Ramos (cell line): Measurements from ENCODE around the gene FLT3.
"Not testable (repeated sequence)": the region's sequence is repeated elsewhere in the genome, so short reads cannot be mapped to it uniquely, and the experiment has no call there.

Source experiments
- in situ Hi-C: fragments of 300-500 bp; cut with MboI; formaldehyde crosslinking; loops from one replicate; pipeline ENCODE4 v1.14.3; 2022; ENCODE audit warnings: low sequenced_read_pairs; ENCODE audit not compliant: unreplicated experiment

Gene FLT3

GRCh38 chr13:28100150-28101121 lies at the start of gene FLT3:
FLT3 (minus strand) TSS chr13:28100576; CDS start chr13:28100510, 66 bp downstream.
- in situ Hi-C loops, result no loop called here

DNA sequence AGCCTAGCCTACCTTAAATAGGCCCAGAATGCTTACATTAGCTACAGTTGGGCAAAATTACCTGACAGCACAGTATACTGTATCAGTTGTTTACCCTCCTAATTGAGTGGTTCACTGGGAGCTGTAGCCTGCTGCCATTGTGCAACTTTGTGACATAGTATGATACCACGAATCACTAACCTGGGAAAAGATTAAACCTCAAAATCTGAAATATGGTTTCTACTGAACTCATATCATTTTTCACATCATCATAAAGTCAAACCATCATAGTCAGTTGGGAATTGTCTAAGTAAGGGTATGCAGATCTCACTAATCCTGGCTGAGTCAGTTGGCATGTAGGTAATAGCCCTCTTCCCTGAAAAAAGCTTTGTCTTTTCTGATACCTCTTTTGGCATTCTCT lies 47.1 kb upstream of the FLT3 start:
- in situ Hi-C loops, result no loop called here

GRCh38 chr13:28145049-28145448 lies 44.7 kb upstream of the FLT3 start:
- in situ Hi-C loops, result no loop called here

GRCh38 chr13:28141542-28141941 lies 41.2 kb upstream of the FLT3 start:
- in situ Hi-C loops, result not testable (repeated sequence)

DNA sequence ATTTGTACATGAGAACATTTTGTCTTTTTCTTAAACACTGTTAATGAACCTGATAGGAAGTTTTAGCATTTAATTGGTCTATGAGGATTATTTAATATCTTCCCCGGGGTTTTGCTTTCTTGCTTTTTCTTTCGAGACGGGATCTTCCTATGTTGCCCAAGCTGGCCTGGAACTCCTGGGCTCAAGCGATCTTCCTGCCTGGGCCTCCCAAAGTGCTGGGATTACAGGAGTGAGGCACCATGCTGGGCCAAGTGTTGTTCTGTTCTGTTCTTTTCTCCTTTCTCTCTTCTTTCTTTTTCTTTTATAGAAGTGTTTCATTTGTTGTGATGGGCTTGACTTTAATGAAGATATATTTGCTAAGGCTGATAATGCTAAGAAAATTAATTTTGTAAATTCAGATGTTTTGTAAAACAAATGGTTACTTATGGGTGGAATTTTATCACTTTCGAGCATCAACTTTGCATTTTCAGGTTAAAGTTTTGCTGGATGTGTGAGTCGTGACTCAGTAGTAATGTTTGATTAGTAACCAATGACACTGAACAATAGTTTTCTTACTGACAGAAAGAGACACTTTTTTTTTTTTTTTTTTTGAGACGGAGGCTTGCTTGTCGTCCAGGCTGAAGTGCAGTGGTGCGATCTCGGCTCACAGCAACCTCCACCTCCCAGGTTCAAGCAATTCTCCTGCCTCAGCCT lies 40.2 kb upstream of the FLT3 start:
- in situ Hi-C loops, result no loop called here

- in situ Hi-C loops, result no loop called here
Measured at GRCh38 chr13:28138756-28139470, 38.5 kb upstream of the FLT3 start.

DNA sequence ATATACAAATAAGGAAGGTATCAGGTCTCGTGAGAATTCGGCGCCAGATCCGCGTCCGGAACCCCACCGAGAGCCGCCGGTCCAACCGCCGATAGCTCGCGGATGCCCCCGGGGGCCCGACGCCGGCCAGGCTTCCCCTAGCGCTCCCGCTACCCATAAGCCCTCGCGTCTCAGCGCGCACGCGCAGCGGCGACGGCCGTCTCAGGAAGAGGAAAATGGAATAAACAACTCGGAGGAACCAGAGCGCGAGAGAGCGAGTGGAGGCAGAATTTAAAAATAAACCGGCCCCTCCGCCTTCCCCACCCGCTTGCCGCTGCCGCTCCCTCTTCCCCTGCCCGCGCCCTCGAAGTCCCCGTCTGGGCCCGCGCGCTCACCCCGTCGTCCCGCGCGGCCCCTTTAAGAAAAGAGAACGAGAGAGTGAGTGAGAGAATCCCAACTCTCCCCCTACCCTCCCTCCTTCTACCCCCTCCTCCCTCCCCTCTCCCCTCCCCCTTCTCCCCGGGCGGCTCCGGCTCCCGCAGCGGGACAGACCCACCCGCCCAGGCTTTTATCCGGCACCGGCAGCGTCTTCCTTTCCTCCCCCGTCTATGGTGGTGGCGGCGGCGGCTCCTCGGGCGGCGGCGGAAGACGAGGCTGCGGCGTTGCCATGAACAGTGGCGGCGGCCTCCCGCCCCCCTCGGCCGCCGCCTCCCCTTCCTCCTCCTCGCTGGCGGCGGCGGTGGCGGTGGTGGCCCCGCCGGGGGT lies 37.8 kb upstream of the FLT3 start, which contains the start of gene PAN3:
Gene PAN3, plus strand, starts transcription at position 534 of the 744 bp plus-strand sequence. Its CDS starts 113 bp downstream, at position 647.
- in situ Hi-C loops, result no loop called here

- in situ Hi-C loops, result no loop called here
Measured at GRCh38 chr13:28137596-28137995, 37.2 kb upstream of the FLT3 start.

DNA sequence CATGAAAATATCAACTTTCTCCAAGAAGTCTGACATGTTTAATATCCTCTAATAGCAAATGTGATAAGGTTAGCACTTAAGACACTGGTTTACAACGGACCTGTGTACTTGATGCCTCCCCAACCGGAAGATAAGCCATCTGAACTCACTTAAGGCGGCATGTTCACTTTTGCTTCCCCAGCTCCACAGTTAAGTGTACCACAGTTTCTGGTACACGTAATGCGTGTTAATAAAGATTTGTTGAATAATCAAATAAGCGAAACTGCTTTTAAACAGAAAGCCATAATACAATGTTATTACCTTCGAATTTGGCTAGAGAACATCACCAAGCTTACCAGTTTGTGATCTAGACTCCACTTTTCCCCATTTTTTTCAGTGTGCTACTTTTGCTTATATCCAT lies 36.5 kb upstream of the FLT3 start:
- in situ Hi-C loops, result no loop called here

GRCh38 chr13:28131646-28132045 lies 31.3 kb upstream of the FLT3 start:
- in situ Hi-C loops, result no loop called here

DNA sequence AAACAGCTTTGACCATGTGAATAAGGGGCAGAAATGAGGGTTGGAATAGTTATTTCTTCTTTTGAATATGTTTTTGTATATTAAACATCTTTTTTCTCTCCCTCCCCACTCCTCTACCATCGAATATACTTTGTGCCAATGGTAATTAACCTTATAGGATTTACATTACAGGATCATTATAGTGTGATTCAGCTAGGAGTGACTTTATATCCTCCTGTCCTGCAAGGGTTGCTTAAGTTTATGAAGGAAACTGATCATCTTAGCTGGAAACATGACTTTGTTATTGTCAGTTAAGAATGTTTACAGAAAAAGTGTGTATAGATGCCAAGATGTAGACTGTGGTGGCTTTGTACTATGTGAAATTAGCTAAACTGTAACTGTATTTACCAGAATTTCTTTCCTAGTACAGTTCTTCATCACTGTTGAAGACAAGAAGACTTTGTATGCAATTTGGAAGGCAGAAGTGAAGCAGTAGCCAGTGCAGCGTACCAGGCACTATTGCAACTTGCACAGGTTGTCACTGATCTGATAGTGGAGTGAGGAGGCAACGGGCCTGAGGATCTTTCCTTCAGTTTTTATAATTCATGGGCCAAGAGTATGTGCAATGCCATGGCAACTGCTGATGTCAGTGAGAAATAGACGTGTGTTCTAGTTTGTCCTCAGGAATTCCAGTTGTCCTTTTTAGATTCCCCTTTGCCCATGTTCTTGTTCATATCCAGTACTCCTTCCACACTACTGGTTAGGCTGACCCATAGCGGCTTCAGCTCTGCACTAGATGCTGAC lies 29.7 kb upstream of the FLT3 start:
- in situ Hi-C loops, result no loop called here

- in situ Hi-C loops, result no loop called here
Measured at GRCh38 chr13:28128926-28129325, 28.6 kb upstream of the FLT3 start.

DNA sequence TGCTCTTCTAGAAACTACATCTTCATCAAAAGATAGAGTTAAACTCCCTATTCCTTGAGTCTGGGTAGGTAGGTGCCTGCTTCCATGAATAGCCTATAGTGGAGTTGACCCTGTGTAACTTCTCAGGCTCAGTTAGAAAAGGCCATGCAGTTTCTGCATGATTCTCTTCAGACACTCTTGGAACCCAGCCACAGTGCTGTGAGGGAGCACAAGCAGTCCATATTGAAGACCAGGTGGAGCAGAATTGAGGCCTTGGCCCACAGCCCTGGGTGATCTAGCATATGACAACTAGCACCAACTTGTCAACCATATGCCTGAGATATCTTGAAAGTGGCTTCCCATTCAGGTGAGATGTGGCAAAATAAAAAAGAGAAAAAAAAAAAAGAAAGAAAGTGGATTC lies 27.7 kb upstream of the FLT3 start:
- in situ Hi-C loops, result no loop called here

- in situ Hi-C loops, result no loop called here
Measured at GRCh38 chr13:28121224-28121623, 20.8 kb upstream of the FLT3 start.

GRCh38 chr13:28120317-28120716 lies 19.9 kb upstream of the FLT3 start:
- in situ Hi-C loops, result no loop called here

DNA sequence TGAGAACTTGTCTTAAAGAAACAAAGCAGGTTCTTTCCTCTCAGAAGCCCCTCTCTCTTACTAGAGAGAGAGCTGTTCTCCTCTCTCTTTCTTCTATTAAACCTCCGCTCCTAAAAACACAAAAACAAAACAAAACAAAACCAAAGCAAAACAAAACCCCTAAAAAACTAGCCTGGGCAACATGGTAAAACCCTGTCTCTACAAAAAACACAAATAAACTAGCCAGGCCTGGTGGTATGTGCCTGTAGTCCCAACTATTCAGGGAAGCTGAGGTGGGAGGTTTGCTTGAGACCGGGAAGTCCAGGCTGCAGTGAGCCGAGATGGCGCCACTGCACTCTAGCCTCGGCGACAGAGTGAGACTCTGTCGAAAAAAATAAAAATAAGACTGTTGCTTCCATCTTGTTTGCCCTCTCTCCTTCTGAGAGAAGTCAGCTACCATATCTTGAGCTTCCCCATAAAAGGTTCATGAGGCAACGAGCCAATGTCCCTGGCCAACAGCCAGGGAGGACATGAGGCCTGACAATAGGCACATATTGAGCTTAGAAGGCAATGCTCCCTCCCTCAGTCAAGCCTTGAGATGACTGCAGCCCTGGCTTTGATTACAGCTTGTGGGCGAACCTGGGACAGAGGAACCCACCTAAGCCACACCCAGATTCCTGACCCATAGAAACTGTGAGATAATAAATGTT lies 17.5 kb upstream of the FLT3 start:
- in situ Hi-C loops, result no loop called here

GRCh38 chr13:28116736-28117135 lies 16.4 kb upstream of the FLT3 start:
- in situ Hi-C loops, result no loop called here

DNA sequence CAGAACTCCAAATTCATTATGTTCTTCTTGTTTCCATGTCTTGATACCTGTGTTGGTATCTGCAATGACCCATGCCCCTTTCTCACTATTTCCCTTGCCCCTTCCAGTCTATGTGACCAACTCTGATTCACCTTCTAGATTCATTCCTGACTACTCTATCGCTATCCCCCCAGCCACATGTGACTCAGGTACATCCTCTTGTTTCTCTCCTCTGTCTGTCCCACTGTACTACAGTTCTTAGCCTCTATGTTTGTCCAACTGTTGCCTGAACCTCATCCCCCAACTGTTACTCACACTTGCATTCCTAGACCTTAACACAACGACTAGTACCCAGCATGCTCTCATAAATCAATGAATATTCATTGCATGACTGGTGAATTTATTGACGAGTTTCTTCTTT lies 10.0 kb upstream of the FLT3 start:
- in situ Hi-C loops, result no loop called here

- in situ Hi-C loops, result no loop called here
Measured at GRCh38 chr13:28106976-28107375, 6.6 kb upstream of the FLT3 start.
